Measurements from ENCODE around the gene ZMAT5.

Gene ZMAT5

GRCh38 chr22:29729161-29729560, 37.6 kb downstream of the ZMAT5 start:
- no peak for DNase-seq (ENCODE audit: low read depth)

- DNase-seq (ENCODE audit: low read depth) = no peak
Observed at GRCh38 chr22:29727131-29727523, 39.7 kb downstream of the ZMAT5 start.

- no peak for DNase-seq (ENCODE audit: low read depth)
Observed at GRCh38 chr22:29726512-29727130, 40.2 kb downstream of the ZMAT5 start.

- DNase-seq (ENCODE audit: low read depth) = no peak
Observed at GRCh38 chr22:29726106-29726505, 40.7 kb downstream of the ZMAT5 start.

GRCh38 chr22:29724843-29725242, 42.0 kb downstream of the ZMAT5 start:
- DNase-seq (ENCODE audit: low read depth) = no peak

GRCh38 chr22:29723766-29724165, 43.0 kb downstream of the ZMAT5 start:
- DNase-seq (ENCODE audit: low read depth) = no peak

- DNase-seq (ENCODE audit: low read depth) = no peak
Observed at GRCh38 chr22:29722587-29722986, 44.2 kb downstream of the ZMAT5 start.

DNA sequence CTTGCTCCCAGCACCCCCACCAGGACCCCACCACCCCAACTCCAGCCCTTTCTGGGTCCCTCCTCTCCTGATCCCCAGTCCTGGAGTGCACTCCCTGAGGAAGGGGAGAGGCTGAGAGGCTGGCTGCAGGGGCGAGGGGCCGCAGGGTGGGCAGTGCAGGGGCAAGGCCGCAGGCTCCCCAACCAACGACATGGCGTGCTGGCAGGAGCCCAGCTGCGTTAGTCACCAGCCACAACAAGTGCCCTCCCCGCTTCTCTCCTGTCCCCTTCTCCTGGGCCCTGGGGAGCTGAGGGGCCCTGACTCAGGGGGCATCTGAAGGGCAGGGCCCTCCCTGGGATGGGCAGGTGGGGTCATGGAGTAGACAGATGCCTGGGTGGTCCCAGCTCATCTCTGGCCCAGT, 44.7 kb downstream of the ZMAT5 start:
- DNase-seq (ENCODE audit: low read depth) = no peak

DNA sequence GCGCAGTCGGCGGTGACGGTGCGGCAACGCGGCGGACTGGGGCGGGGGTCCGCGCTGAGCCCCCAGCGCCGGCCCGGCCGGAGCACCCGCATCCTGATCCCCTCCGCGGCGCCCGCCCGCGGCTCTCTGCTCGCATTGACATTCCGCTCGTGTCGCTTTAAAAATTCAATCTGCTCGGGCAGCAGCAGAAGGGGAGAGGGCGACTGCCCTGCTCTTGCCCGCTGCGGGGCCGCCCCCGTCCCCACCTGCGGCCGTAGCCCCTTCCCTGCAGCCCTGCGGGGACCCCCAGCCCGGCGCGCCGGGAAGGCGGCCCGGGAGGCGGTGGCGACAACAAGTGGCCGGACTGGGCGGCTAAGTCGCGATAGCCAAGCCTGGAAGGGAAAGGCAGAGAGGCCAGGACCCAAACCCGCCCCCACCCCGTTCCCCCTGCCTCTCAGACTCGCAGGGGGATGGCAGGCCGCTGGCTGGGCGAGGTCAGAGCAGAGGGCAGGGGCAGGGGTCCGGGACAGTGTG, 45.9 kb downstream of the ZMAT5 start:
- DNase-seq (ENCODE audit: low read depth) = no peak

DNA sequence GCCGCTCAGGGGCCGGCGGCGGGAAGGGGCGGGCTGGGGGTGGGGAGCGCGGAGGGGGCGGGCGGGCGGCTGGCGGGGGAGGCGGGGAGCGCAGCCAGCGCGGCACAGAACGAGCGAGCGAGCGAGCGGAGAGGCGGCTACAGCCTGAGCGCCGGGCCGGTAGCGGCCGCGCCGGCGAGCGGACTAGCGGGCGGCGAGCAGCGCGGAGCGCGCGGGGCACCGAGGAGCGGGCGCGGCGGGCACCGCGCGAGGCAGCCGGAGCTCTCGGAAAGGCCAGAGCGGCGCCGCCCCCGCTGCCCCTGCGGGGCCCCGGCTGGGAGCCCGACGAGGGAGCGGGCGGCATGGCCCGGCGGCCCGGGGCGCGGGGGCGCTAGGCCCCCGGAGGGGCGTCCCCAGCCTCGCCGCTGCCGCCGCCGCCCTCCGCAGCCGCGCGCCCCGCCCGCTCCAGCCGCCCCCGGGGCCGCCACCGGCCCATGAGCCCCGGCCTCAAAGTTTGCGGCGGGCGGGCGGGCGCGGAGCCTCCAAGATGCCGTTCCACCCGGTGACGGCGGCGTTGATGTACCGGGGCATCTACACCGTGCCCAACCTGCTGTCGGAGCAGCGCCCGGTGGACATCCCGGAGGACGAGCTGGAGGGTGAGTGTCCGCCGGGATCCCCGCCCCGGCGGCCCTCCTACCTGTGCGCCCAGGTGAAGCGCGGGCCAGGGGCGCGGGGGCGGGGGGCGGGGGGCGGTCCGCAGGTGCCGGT, 46.7 kb downstream of the ZMAT5 start, which contains the start of gene CABP7:
Gene CABP7 (plus strand): TSS at position 105 of the 747 bp plus-strand sequence. CDS start 422 bp downstream, at position 527.
- no peak for DNase-seq (ENCODE audit: low read depth)

- no peak for DNase-seq (ENCODE audit: low read depth)
Observed at GRCh38 chr22:29718949-29719898, 47.6 kb downstream of the ZMAT5 start.

- DNase-seq (ENCODE audit: low read depth) = no peak
Observed at GRCh38 chr22:29717789-29718188, 49.0 kb downstream of the ZMAT5 start.

- no peak for DNase-seq (ENCODE audit: low read depth)
Observed at GRCh38 chr22:29716814-29717545, 49.8 kb downstream of the ZMAT5 start.

DNA sequence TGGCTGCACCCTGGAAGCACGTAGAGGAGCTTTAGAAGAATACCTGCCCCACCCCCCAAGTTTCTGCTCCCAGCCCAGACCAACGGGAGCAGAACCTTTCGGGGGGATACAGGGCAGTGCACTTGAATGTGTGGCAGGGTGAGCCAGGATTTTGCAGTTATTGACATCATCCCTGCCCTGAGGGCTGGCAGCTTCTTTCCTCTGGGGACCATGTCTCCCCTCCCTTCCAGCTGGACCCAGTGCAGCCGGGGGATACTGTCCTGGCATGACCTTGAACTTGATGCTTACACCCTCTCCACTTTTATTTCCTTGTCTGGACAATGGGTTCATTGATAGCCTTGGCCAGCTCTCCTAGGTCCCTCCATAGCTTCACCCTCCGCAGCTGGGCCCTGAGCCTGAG, 51.1 kb downstream of the ZMAT5 start:
- no peak for DNase-seq (ENCODE audit: low read depth)

DNA sequence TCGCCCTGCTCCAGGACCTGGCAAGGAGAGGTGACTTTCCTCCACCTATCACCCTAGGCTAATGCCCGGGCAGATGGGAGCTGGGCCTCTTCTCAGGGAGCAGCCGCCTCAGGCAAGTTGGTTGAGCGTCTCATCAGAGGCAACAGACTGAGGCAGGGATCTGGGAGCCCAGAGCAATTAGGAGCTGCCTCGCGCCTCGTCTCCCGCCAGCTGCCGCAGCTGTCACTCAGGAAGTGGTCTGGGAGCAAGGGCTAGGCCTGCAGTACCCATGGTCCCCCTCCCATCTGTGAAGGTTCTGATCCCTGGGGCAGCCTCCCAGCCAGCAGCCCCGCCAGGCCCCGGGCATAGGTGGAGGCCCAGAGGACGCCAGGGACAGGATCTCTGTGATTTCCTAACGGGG, 51.6 kb downstream of the ZMAT5 start:
- no peak for DNase-seq (ENCODE audit: low read depth)

GRCh38 chr22:29713156-29713727, 53.6 kb downstream of the ZMAT5 start:
- DNase-seq (ENCODE audit: low read depth) = no peak

DNA sequence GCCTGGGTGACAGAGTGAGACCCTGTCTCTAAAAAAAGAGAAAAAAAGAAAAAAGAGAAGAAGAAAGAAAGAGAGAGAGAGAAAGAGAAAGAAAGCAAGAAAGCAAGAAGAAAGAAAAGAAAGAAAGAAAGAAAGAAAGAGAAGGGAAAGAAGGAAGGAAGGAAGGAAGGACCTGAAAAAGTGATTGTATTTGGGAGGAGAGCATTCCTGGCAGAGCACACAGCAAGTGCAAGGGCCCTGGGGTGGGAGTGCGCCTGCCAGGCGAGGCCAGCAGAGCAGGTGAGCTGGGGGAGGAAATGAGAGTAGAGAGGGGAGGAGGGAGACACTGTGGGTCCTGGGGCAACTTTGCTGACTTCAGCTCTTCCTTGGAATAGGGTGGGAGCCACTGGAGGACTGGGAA, 54.7 kb downstream of the ZMAT5 start:
- DNase-seq (ENCODE audit: low read depth) = no peak

DNA sequence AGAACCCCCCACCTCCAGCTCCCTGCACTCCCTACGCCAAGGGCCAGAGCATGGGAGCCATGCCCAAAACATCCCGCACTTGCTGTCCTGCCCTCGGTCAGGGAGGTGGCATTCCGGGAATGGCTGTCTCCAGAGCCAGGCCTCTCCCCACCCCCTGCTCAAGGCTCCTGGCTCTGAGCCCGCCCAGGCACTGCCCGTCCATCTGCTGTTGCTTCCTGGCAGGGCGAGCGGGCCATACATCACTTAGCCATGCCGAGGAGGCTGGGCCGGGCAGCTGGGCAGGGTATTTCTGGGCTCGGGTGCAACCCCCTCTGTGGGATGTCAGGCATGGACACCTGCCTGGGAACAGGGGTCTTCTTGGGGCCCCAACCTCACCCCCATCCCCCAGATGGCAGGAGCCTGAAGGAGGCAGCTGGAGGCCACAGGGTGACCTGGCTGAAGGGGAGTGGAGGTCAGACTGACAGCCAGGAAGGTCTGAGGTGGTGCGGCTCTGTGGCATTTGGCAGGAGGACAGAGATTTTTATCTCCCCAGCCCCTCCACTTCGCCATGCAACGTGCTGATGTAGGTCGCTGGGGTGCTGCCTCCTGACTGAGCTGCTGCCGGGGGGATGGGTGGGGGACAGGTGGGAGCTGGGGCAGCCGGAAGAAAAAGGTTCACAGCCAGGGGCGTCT, 55.7 kb downstream of the ZMAT5 start:
- DNase-seq (ENCODE audit: low read depth) = no peak

GRCh38 chr22:29710193-29710592, 56.6 kb downstream of the ZMAT5 start:
- no peak for DNase-seq (ENCODE audit: low read depth)

- no peak for DNase-seq (ENCODE audit: low read depth)
Observed at GRCh38 chr22:29707471-29707870, 59.3 kb downstream of the ZMAT5 start.

DNA sequence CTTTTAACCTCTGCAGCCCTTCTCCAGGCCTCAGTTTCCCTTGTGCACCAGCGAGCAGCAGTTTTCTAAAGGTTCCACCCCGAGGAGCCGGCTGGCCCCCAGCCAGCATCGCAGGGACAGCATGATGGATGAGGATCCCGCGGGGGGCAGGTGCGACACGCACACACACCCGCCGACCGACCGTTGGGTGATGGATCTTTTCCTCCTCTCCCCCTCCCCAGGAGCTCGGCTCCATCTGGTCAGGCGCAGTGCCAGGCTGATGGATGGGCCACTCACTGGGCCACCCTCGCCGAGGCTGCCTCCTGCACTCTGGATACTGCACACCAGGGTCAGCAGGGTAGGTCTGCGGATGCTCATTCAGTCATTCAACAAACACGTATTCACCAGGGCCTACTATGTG, 59.8 kb downstream of the ZMAT5 start:
- DNase-seq (ENCODE audit: low read depth) = no peak

Data from HS-5 (cell line).